IPS-18c (cell line): Measurements from ENCODE around the gene RNF20.
"Not testable (repeated sequence)": the region's sequence is repeated elsewhere in the genome, so short reads cannot be mapped to it uniquely, and the experiment has no call there.

ENCODE experiments used
- H3K4me3 ChIP-seq: 2 replicates; pipeline ENCODE4 v1.7.0; 2013; ENCODE audit warnings: low read depth, mild to moderate bottlenecking, low read length, moderate library complexity; ENCODE audit not compliant: insufficient read depth
- H3K9me3 ChIP-seq: one replicate; pipeline ENCODE4 v1.6.1; 2013; ENCODE audit warnings: mild to moderate bottlenecking, low read length, moderate library complexity; ENCODE audit not compliant: control insufficient read depth, insufficient read depth

Gene RNF20

DNA sequence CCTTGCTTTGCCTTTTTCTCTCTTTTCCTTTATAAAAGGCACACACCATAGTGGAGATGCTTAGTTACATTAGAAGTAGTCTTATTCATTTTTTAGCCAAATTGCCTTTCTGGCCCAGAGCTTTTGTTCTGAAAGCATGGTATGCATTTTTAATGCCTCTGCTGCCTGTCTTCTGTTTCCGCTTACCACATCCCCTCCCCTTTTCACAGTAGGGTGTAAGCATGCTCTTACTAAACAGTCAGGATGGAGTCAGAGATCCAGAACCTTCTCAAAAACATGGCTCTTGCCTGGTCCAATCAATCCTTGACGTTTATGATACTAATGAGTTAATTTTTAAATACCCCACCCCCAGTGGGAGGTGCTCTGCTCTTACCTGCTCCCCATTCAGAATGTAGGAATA, 38.7 kb downstream of the RNF20 start:
- no peaks in the 10 kb centered on the region for H3K9me3 ChIP-seq
- H3K4me3 ChIP-seq, result no peak overlapping the region

DNA sequence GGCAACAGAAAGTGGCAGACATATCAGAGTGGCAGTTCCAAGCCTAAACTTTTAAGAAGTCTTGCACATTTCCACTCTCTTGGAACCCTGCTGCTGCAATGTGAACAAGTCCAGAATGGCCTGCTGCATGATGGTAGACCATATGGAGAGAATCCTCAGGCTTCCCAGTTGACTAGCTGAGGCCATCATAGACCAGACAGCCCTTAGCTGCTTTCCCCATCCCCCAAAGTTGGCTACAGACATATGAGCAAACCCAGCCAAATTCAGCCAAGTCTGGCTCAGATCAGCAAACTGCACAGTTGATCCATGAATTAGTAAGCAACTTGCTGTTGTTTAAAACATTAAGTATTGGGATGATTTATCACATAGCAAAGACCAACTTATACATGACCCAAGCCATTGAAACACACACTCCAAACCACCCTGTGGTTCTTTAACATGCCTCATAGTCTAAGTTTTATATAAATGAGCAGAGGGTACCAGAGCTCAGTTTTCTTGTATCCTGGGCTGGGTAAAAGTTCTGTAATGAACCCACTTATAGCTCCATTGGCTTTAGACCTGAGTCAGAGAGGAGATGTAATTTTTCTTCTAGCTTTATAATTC, 41.2 kb downstream of the RNF20 start:
- Histone ChIP-seq H3K9me3 (no peaks in the 10 kb centered on the region), H3K4me3 (no peak overlapping the region)

DNA sequence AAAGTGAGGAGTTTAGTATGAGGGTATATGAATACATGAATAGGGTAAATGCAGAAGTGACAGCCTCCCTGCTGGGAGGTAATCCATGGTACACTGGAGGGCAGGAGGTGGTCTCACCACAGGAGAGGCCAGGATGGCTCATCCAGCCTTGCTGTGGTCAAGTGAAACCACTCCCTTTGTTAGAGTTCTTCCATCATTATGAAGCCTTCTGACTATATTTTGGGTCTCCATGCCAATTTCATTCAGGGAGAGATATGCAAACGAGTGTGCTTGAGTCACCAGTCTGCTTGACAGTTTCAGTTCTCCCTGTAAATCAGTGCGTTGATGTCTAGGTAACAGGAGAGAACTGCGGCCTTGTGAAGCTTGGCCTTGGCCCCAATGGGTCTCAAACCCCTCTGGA, 44.7 kb downstream of the RNF20 start:
- no peak overlapping the region for H3K4me3 ChIP-seq
- H3K9me3 ChIP-seq, result no peaks in the 10 kb centered on the region

DNA sequence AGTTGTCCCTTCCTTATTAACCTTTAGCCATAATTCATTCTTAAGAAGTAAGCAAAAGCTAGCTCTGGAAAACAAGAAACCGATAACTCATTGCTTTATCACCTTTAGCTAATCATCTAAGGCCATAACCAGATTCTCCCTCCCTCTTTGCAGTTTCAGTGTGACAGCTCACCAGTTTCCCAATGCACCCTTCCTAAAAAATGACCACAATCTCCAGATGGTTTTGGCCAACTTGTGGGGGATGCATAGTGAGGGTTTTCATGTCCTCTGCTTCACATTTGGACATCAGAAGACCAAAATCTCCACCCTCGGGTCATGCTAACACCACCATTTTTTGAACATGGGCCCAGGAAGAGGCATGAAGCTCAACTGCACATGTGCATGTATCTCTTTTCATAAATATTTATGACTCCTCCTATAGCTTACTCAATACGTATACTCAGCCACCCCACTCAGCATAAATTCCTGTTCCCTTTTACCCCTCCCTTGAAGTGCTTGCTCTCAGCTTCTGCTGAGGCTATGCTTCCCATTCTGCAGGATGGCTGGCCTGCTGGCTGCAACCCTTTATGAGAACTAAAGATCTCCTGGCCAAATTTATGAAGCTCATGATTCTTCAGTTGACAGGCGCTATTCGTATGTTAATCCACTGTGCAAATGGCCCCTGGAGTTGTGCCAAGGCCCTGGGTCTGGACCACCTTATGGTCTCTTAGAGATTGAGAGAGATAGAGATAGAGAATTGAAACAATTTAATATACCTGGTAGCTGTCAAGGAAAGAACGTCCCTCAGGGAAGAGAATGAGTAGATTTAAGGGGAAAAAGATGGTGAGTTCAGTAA, 46.3 kb downstream of the RNF20 start:
- Histone ChIP-seq H3K4me3 (no peak overlapping the region), H3K9me3 (no peaks in the 10 kb centered on the region)

DNA sequence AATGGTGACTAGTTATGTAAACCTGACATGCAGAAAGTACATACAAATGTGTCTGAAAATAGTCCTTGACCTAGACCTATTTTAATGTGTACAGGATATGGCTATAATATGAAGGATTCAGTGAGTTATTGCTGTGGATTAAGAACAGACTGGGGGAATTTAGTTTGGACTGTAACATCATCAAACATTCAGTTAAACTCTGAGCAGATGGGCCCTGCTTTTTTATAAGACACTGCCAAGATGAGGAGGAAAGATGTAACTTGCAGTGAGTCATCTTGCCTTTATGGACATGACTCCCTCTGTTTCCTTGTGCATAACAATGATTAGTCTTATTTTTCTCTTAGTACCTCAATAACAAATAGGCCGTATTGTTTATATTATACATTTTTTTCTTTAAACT, 48.9 kb downstream of the RNF20 start:
- Histone ChIP-seq H3K4me3 (no peak overlapping the region), H3K9me3 (no peaks in the 10 kb centered on the region)

DNA sequence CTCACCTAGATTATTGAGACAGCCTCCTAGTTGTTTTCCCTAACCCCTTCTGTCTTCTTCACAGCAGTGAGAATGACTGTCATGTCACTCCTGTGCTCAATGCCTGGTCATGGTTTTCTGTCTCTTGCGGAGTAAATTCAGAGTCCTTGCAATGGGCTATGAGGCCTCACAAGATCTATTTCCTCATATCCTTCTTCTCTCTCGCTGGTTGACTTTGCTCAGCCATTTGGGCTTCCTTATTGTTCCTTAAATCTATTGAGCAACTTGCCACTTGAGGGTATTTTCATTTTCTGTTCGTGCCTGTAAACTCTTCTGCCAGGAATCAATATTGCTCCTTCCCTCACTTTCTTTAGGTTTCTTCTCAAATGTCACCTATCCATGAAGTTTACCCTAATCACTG, 52.1 kb downstream of the RNF20 start:
- no peaks in the 10 kb centered on the region for H3K9me3 ChIP-seq
- no peak overlapping the region for H3K4me3 ChIP-seq

DNA sequence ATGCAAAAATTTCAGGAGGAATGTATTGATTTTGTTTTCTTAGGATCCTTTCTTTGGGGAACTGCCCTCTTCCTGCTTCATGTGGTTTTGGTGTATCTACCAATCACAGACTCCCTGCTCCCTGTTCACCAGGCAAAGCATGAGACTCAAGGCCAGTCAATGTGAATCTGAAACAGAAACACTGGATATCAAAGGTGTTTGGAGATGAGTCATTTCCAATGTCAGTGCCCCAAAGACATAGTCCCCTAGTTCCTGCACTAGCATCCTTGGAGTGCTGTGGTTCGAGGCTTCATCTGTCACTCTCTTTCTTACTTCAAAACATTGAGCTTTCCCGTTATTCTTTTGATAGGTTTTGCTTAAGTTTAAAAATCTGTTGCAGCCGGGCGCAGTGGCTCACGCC, 53.0 kb downstream of the RNF20 start:
- no peaks in the 10 kb centered on the region for H3K9me3 ChIP-seq
- no peak overlapping the region for H3K4me3 ChIP-seq

DNA sequence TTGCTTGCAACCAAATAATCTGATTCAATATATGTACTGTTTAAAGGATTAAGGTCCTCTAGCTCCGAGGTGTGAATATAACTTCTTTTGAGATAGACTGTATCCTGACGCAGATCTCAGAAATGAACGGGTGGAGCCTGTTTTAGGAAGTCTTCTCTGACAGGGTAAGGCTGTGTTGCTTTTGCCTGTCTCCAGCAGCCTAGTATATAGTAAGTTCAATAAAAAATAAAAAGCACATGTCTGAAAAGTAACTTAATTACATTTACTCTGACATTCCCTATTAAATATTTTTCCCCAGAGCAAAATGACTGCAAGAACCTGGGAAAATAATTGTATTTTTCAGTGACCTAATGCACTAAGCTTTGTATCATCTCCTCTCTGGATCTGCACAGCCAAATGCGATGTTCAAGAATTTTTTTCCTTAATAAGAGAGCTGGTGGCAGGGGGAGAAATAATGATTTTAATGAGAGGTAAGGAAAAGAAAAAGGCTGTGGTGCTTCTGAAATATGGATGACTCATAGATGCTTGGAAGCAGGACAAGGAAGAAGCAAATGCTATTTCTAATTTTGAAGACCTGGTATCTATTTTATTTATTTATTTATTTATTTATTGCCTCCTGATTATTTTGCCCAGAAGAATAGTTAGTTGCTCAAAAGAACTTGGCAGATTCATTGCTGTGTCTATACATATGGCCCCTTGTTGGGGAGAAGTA, 53.8 kb downstream of the RNF20 start:
- Histone ChIP-seq H3K4me3 (no peak overlapping the region), H3K9me3 (no peaks in the 10 kb centered on the region)

DNA sequence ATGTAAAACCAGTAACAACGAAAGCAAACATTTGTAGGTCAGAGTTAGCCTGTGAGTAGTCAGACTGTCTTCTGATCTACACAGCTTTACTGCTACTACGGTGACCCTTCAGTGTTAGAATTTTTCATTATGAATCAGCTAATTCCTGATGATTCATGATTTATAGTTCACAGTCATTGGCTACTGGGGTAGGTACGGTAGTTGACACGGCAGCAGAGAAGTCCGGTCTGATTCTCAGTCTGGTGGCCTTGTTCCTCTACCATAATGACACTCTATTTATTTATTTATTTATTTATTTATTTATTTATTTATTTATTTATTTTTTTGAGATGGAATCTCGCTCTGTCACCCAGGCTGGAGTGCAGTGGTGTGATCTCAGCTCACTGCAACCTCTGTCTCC, 56.4 kb downstream of the RNF20 start:
- H3K9me3 ChIP-seq, H3K4me3 ChIP-seq: not testable (repeated sequence)

DNA sequence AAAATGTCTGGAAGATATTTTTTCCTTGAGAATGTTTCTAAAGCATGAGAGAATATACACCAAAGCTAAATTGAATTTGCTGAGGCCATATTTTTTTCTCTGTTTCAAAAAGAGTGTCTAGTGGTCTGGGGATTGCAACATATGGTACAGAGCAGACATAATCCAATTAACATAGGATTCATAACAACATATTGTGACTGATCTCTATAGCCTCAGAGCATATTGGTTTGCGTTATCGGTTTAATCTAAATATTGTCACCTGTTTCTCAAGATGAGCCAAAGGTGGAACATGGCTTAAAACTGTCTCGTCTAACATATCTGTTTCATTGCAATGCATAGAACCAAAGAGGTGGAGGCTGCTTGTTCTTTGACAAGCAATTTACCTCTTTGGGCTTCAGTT, 57.2 kb downstream of the RNF20 start:
- Histone ChIP-seq H3K4me3 (no peak overlapping the region), H3K9me3 (no peaks in the 10 kb centered on the region)

DNA sequence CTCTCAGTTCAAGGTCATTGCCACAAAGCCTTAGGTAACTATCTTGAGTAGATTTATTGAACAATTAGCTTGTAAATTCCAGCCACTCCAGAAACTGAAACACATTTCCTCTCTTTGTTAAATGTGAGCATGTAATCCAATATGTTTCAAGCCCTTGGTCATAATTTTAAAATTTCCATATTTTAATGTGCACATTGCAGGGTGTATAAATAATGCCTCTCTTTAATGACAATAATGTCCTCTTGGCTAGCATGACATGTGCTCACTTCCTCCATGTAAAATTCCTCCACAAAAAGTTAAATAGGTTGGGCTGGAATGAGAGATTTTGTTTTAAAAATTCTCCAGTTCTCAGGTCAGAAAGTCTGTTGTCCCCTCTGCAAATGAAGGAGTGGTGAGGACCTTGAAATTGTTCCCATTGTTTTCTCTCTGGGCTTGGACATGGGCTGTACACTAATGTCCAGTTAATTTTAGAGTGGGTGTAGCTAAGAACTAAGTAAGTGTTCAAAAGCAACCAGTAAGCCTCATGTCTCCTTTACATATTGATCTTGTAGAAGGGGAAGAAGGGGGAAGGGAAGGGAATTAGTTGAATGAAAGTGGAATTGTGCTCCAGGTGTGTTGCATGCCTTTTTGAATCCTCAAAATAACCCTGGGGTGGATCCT, 58.3 kb downstream of the RNF20 start:
- Histone ChIP-seq H3K4me3 (no peak overlapping the region), H3K9me3 (no peaks in the 10 kb centered on the region)

DNA sequence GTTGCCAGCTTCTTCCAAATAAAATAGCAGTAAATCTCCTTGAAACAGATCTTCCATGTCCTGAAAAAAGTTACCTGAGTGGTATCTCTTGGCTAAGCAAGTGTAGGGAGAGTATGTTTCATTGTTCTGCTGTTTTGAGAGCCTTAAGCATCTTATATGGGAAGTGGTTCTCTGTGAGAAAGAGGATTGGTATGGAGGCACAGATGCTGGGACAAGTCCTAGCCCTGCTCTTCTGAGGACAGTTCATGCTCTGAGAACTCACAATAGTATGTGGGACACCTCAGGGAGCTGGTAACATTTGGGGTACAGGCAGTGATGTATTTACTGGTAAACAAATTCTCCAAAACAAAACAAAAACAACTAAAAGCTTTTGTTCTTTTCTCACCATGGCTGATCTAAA, 59.1 kb downstream of the RNF20 start:
- H3K9me3 ChIP-seq, result no peaks in the 10 kb centered on the region
- no peak overlapping the region for H3K4me3 ChIP-seq

DNA sequence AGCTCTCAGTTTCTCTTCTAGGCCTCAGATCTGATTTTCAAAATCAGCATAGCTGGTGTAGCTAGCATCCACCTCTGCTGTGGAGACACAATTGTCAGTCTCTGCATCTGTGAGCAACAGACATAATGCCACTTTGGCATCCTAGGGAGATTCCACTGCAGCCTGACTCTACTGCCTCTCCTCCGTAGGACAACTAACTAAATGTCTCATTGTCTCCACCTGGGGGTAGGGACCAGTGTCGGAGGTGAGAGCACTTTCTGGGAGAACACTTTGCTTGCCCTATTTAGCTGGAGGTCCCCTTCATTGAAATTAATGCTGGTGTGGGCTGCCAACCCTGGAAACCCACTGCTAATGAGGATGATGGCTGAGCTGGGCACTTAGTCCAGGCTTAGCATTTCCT, 59.7 kb downstream of the RNF20 start:
- no peaks in the 10 kb centered on the region for H3K9me3 ChIP-seq
- no peak overlapping the region for H3K4me3 ChIP-seq

DNA sequence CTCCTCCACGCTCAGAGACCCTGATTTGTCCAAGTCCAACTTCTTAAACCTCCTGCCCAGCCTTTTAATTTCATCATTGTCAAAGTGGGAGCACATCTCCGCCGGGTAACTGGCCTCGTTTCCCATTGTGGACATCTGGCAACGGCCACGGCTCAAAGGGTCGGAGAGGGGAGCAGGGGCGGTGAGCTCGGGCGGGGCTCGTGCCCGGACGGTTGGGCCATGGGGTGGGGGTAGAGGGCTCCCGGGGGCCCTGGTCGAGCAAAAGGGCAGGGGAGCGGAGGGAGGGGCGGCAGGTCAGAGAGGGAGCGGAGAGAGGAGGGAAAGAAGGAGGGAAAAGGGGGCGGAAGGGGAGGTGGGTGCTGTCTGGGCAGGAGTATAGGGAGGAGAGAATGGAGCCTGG, 61.1 kb downstream of the RNF20 start, which contains the start of gene PPP3R2:
PPP3R2 (minus strand) TSS at position 174 of the 400 bp plus-strand sequence; CDS start at position 126, 48 bp downstream.
- no peak within 1 kb of the TSS for H3K4me3 ChIP-seq
- no peaks in the 10 kb centered on the region for H3K9me3 ChIP-seq

DNA sequence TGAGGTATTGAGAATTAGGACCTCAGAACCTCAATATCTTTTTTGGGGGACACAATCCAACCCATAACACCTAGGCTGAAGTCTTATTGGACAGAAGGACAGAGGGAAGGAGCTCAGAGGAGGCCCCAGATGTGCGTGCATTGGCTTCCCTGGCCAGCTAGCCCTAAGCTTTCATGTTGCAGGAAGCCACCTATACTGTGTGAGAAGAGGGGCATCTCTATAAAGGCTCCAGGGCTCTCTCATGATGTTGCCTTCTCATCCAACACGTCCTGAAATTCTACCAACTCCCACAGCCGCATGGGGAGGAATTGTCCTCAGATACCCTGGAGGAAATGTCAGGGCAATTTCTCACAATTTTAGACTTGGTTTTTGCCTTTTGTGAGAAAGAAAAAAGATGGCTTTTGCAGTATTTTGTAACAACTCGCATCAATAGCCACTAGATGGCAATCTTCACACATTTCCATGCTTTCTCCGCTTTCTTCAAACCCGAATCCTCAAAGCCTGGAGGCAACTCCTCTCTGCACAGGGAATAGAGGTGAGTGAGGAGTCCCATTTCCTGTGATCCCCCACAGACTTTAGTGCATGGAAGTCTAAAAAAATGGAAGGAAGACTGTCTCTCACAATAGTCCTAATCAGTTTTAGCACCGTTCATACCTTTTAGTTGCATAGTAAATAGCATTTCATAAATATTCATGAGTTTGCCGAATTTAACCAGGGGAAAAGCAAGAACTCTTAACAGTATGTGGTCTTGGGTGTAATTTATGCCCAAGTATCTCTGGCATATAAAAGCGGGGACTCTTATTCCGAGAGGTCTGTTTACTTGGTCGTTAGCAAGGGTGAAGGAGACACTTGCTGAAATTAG, 68.5 kb downstream of the RNF20 start:
- H3K4me3 ChIP-seq, result no peak overlapping the region
- no peaks in the 10 kb centered on the region for H3K9me3 ChIP-seq

DNA sequence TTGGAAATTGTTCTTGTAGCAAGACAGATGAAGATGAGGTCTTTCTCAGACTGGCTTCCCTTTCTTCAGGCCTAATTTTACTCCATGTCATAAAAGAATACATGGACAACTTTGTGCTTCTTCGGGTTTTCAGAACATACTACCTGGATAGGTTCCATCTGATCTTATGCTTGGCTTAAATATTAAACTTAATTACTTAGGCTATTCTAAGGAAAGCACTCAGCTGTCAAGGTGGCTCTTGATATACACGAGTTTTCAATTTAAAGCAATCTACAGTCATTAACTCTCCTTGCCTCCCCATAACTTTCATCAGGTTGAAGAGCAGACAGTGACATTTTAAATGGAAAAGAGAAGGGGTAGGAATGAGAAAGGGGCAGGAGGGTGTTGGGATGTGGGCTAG, 70.6 kb downstream of the RNF20 start:
- Histone ChIP-seq H3K9me3 (no peaks in the 10 kb centered on the region), H3K4me3 (no peak overlapping the region)

DNA sequence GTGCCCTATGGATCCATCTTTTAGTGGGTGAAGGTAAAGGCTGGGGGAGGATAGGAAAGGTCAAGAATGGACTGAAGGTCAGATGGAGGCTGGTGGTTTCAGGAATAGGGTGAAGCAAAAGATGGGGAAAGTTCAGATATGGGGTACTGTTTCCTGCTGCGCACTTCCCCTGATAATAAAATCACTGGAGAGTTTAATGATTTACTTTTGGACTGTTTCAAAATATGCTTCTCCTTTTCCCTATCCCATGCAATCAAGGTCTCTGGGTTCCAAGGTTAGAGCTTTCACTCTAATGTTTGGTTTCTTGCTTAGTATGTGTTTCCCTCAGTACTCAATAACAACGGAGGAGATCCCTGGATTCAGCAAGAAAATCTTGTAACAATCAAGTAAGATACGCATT, 71.9 kb downstream of the RNF20 start:
- no peaks in the 10 kb centered on the region for H3K9me3 ChIP-seq
- no peak overlapping the region for H3K4me3 ChIP-seq
